ENCODE data around the gene MLIP. TPM values are rescaled to one million over a fixed set of nuclear protein-coding genes. Genes with fewer than 3 reads are reported as not detected.

MLIP gene
- total RNA-seq, 4 donors from 2014 or later = 0.54 to 0.62 TPM; not detected in 2

- no peak for ATAC-seq
- Histone ChIP-seq H3K4me1 (peaks cover 0 to 13% (median 5%) of the 10 kb centered on the region in 3 donors), H3K4me3 (no peak overlapping the region), H3K27me3 (no peaks in the 10 kb centered on the region), H3K9me3 (no peaks in the 10 kb centered on the region), H3K27ac (no peak overlapping the region), H3K36me3 (no peaks in the 10 kb centered on the region)
- TF ChIP-seq POLR2AphosphoS5 (IDR thresholded peaks at IDR 0.05) = no peak
- WGBS, 2 donors (ENCODE audit: low coverage in 1 of 2) = 93% methylated on average over 1 of the region's 1 CpG
These were observed 141.3 kb downstream of the MLIP start for GRCh38 chr6:54252496-54252895.

- no peaks in the 10 kb centered on the region for H3K9me3 ChIP-seq
- TF ChIP-seq, protein P1, sequence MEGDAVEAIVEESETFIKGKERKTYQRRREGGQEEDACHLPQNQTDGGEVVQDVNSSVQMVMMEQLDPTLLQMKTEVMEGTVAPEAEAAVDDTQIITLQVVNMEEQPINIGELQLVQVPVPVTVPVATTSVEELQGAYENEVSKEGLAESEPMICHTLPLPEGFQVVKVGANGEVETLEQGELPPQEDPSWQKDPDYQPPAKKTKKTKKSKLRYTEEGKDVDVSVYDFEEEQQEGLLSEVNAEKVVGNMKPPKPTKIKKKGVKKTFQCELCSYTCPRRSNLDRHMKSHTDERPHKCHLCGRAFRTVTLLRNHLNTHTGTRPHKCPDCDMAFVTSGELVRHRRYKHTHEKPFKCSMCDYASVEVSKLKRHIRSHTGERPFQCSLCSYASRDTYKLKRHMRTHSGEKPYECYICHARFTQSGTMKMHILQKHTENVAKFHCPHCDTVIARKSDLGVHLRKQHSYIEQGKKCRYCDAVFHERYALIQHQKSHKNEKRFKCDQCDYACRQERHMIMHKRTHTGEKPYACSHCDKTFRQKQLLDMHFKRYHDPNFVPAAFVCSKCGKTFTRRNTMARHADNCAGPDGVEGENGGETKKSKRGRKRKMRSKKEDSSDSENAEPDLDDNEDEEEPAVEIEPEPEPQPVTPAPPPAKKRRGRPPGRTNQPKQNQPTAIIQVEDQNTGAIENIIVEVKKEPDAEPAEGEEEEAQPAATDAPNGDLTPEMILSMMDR (IDR thresholded peaks at IDR 0.05) = no peak
- TF ChIP-seq EP300 (IDR thresholded peaks at IDR 0.05) (no peak), POLR2AphosphoS5 (IDR thresholded peaks at IDR 0.05) (no peak), POLR2A (IDR thresholded peaks at IDR 0.05) (no peak)
- H3K4me3 ChIP-seq = no peak overlapping the region
- H3K4me1 ChIP-seq = peaks cover 0 to 13% (median 5%) of the 10 kb centered on the region in 3 donors
- 86 to 100% methylated on average over 3 to 4 of the region's 4 CpGs for WGBS, 2 donors (ENCODE audit: low coverage in 1 of 2)
- no peaks in the 10 kb centered on the region for H3K27me3 ChIP-seq
- ATAC-seq = no peak
- no peak overlapping the region for H3K27ac ChIP-seq
- H3K36me3 ChIP-seq = no peaks in the 10 kb centered on the region
These were observed 141.7 kb downstream of the MLIP start for GRCh38 chr6:54252916-54253315.

- ATAC-seq = no peak
- Histone ChIP-seq H3K9me3 (no peaks in the 10 kb centered on the region), H3K4me3 (no peak overlapping the region), H3K36me3 (no peaks in the 10 kb centered on the region), H3K27me3 (no peaks in the 10 kb centered on the region), H3K27ac (no peak overlapping the region), H3K4me1 (peaks cover 0 to 13% (median 5%) of the 10 kb centered on the region in 3 donors)
- TF ChIP-seq POLR2A (IDR thresholded peaks at IDR 0.05) (no peak), EP300 (IDR thresholded peaks at IDR 0.05) (no peak), POLR2AphosphoS5 (IDR thresholded peaks at IDR 0.05) (no peak)
- TF ChIP-seq, protein P1 (IDR thresholded peaks at IDR 0.05) = no peak
- WGBS, 2 donors (ENCODE audit: low coverage in 1 of 2) = 85 to 88% methylated on average over 2 of the region's 2 CpGs
These were observed 143.6 kb downstream of the MLIP start for GRCh38 chr6:54254886-54255285.

- Histone ChIP-seq H3K4me1 (peaks cover 0 to 13% (median 5%) of the 10 kb centered on the region in 3 donors), H3K9me3 (no peaks in the 10 kb centered on the region), H3K4me3 (no peak overlapping the region), H3K27me3 (no peaks in the 10 kb centered on the region), H3K36me3 (no peaks in the 10 kb centered on the region), H3K27ac (peak overlapping the region; percentile 43 to 76 (median 68))
- TF ChIP-seq, protein P1 (IDR thresholded peaks at IDR 0.05) = no peak
- peak; percentile 45 for TF ChIP-seq POLR2AphosphoS5 (IDR thresholded peaks at IDR 0.05)
- no peak for TF ChIP-seq POLR2A (IDR thresholded peaks at IDR 0.05)
- TF ChIP-seq EP300 (IDR thresholded peaks at IDR 0.05) = no peak
- peak; percentile 78 for ATAC-seq
These were observed 144.6 kb downstream of the MLIP start for GRCh38 chr6:54255886-54256285.

- peaks cover 0 to 13% (median 5%) of the 10 kb centered on the region in 3 donors for H3K4me1 ChIP-seq
- no peak overlapping the region for H3K4me3 ChIP-seq
- no peaks in the 10 kb centered on the region for H3K27me3 ChIP-seq
- TF ChIP-seq POLR2A (IDR thresholded peaks at IDR 0.05) = no peak
- TF ChIP-seq EP300 (IDR thresholded peaks at IDR 0.05) = no peak
- no peak for TF ChIP-seq POLR2AphosphoS5 (IDR thresholded peaks at IDR 0.05)
- TF ChIP-seq, protein P1 (IDR thresholded peaks at IDR 0.05) = no peak
- H3K27ac ChIP-seq = no peak overlapping the region
- H3K9me3 ChIP-seq = no peaks in the 10 kb centered on the region
- no peak for ATAC-seq
- H3K36me3 ChIP-seq = no peaks in the 10 kb centered on the region
These were observed 148.8 kb downstream of the MLIP start for GRCh38 chr6:54260025-54260424.

Measured in gastroesophageal sphincter (tissue), 4 donors.